Activated naive CD4-positive, alpha-beta T cell treated with anti-CD3 and anti-CD28 coated beads, Interleukin-2, amount 50 U/mL, for 24 hours (primary cell): ENCODE data around the gene RFTN2.
"Not testable (repeated sequence)": the region's sequence is repeated elsewhere in the genome, so short reads cannot be mapped to it uniquely, and the experiment has no call there.

Experiments used
- H3K27ac Mint-ChIP-seq: one replicate; pipeline ENCODE4 v1.8.0; 2021; ENCODE audit warnings: mild to moderate bottlenecking, mixed read lengths
- H3K27me3 Mint-ChIP-seq: one replicate; pipeline ENCODE4 v1.8.0; 2021; ENCODE audit warnings: mixed read lengths
- H3K36me3 Mint-ChIP-seq: one replicate; pipeline ENCODE4 v1.8.0; 2021; ENCODE audit warnings: mixed read lengths
- H3K4me1 Mint-ChIP-seq: one replicate; pipeline ENCODE4 v1.8.0; 2021; ENCODE audit warnings: mixed read lengths
- H3K4me3 Mint-ChIP-seq: one replicate; pipeline ENCODE4 v1.8.0; 2021; ENCODE audit warnings: mild to moderate bottlenecking, mixed read lengths
- H3K9me3 Mint-ChIP-seq: one replicate; pipeline ENCODE4 v1.8.0; 2021; ENCODE audit warnings: mixed read lengths

Gene RFTN2

DNA sequence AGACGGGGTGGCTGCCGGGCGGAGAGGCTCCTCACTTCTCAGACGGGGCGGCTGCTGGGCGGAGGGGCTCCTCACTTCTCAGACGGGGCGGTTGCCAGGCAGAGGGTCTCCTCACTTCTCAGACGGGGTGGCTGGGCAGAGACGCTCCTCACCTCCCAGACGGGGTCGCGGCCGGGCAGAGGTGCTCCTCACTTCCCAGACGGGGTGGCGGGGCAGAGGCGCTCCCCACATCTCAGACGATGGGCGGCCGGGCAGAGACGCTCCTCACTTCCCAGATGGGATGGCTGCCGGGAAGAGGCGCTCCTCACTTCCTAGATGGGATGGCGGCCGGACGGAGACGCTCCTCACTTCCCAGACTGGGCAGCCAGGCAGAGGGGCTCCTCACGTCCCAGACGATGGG, 21.2 kb upstream of the RFTN2 start:
- H3K4me1 Mint-ChIP-seq, H3K36me3 Mint-ChIP-seq, H3K4me3 Mint-ChIP-seq, H3K27ac Mint-ChIP-seq, H3K9me3 Mint-ChIP-seq, H3K27me3 Mint-ChIP-seq: not testable (repeated sequence)

DNA sequence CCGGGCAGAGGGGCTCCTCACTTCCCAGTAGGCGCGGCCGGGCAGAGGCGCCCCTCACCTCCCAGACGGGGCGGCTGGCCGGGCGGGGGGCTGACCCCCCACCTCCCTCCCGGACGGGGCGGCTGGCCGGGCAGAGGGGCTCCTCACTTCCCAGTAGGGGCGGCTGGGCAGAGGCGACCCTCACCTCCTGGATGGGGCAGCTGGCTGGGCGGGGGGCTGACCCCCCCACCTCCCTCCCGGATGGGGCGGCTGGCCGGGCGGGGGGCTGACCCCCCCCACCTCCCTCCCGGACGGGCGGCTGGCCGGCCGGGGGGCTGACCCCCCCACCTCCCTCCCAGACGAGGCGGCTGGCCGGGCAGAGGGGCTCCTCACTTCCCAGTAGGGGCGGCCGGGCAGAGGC, 20.6 kb upstream of the RFTN2 start:
- H3K9me3 Mint-ChIP-seq, H3K36me3 Mint-ChIP-seq, H3K27me3 Mint-ChIP-seq, H3K4me3 Mint-ChIP-seq, H3K27ac Mint-ChIP-seq, H3K4me1 Mint-ChIP-seq: not testable (repeated sequence)

DNA sequence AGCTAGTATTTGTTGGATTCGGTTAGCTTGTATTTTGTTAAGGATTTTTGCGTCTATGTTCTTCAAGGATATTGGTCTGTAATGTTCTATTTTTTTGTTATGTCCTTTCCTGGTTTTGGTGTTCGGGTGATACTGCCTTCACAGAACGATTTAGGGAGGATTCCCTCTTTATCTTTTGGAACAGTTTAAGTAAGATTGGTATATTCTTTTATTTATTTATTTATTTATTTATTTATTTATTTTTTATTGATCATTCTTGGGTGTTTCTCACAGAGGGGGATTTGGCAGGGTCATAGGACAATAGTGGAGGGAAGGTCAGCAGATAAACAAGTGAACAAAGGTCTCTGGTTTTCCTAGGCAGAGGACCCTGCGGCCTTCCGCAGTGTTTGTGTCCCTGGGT, 19.8 kb upstream of the RFTN2 start:
- not testable (repeated sequence) for H3K9me3 Mint-ChIP-seq, H3K4me1 Mint-ChIP-seq, H3K4me3 Mint-ChIP-seq, H3K27ac Mint-ChIP-seq, H3K36me3 Mint-ChIP-seq, H3K27me3 Mint-ChIP-seq

DNA sequence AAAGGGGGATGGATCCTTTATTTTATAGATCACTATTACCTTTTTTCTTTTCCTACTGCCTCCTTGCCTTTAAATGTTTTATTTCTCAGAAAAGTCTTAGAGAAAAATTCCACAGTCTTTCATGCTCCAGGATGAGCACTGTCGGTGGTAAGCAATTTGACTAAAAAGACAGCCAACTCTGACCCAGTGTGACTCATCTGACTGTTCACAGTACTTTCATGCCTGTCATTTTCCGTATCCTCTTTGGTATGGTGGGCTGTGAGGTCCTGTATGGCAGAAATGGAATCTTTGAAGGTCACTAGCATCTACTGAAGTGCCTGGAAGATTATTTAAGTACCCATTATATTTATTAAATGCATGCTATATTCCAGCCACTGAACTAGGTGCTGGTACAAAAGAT, 2.1 kb upstream of the RFTN2 start:
- Mint-ChIP-seq H3K27ac (no peak overlapping the region), H3K36me3 (no peaks in the 10 kb centered on the region), H3K9me3 (no peaks in the 10 kb centered on the region), H3K27me3 (peaks cover 11% of the 10 kb centered on the region), H3K4me1 (no peaks in the 10 kb centered on the region), H3K4me3 (no peak overlapping the region)

DNA sequence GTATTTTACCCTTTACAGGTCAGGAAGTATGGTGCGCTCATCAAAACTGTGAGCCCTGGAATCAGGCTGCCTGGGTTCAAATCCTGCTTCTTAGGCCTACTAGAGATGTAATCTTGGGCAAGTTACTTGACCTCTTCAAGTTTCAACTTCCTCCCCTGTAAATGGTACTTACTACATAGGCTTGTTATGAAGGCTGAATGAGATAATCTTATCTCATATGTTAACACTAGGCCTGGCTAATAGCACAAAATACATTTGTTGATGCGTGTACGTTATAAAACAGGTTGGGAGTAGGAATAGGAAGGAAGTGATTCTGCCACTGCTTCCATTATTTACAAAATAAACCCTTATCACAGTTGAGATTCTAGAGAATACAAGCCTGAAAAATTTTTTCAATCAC, 1.7 kb upstream of the RFTN2 start:
- H3K4me3 Mint-ChIP-seq: no peak overlapping the region
- no peaks in the 10 kb centered on the region for H3K4me1 Mint-ChIP-seq
- no peak overlapping the region for H3K27ac Mint-ChIP-seq
- H3K36me3 Mint-ChIP-seq: no peaks in the 10 kb centered on the region
- H3K27me3 Mint-ChIP-seq: peaks cover 11% of the 10 kb centered on the region
- H3K9me3 Mint-ChIP-seq: no peaks in the 10 kb centered on the region

DNA sequence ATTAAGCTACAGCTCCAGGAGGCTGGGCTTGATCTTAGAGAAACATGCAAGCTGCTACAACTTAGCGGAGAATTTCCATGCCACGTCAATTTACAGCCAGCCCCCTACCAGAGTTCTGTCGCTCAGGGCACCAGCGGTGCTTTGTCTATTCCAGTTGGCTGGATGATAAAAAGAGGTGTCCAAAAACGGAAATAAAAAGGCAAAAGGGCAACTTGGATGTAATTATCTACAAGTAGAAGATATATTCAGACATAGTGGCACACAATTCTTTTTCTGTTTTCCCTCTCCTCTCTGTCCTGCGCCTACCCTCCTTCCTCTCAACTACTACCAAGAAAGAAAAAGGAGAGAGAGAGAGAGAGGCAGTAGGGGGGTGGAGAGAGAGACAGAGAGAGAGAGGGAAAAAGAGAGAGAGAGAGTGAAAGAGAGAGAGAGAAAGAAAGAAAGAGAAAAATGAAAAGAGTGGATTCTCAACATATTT, 363 bp upstream of the RFTN2 start:
- H3K4me3 Mint-ChIP-seq: no peak overlapping the region
- H3K4me1 Mint-ChIP-seq: no peaks in the 10 kb centered on the region
- no peaks in the 10 kb centered on the region for H3K9me3 Mint-ChIP-seq
- peaks cover 11% of the 10 kb centered on the region for H3K27me3 Mint-ChIP-seq
- H3K27ac Mint-ChIP-seq: no peak overlapping the region
- H3K36me3 Mint-ChIP-seq: no peaks in the 10 kb centered on the region

DNA sequence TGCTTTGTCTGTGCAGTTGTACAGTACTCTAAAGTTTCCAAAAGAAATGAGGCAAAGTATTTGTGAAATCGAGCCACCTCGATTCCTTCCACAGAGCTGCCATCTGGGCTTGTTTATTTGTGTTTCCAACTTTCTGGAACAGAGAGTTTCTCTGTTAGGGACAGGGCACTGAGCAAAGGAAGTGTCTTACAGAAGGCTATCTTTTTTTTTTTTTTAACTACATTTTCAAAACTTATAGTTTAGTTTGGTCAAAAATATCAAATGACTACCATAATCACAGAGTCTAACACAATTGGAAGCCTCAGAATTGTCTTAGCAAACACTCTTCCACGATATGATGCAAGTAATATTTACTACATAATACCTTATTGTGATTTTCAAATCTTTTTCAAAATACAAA, 796 bp downstream of the RFTN2 start:
- peaks cover 1% of the 10 kb centered on the region for H3K36me3 Mint-ChIP-seq
- no peaks in the 10 kb centered on the region for H3K9me3 Mint-ChIP-seq
- peaks cover 12% of the 10 kb centered on the region for H3K27me3 Mint-ChIP-seq
- no peak overlapping the region for H3K4me3 Mint-ChIP-seq
- no peaks in the 10 kb centered on the region for H3K4me1 Mint-ChIP-seq
- no peak overlapping the region for H3K27ac Mint-ChIP-seq

DNA sequence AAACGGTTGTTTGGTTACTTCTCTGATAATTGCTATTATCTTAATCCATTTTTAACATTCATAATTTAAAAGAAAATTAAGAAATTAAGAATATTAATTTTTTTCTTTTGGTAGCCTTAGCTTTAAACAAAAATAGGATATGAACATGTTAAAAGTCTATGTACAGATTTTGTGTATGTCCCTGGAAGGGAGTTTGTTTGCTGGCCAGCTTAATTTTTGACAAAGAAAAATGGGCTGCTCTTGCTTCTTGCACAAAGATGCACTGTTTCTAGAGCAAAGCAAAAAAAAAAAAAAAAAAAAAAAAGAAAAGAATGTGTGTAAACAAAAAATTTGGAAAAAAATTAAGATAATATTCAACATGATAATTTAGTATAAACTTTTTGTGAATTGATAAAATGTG, 1.3 kb downstream of the RFTN2 start:
- Mint-ChIP-seq H3K27ac (no peak overlapping the region), H3K4me3 (no peak overlapping the region), H3K9me3 (peaks cover under 1% of the 10 kb centered on the region)

DNA sequence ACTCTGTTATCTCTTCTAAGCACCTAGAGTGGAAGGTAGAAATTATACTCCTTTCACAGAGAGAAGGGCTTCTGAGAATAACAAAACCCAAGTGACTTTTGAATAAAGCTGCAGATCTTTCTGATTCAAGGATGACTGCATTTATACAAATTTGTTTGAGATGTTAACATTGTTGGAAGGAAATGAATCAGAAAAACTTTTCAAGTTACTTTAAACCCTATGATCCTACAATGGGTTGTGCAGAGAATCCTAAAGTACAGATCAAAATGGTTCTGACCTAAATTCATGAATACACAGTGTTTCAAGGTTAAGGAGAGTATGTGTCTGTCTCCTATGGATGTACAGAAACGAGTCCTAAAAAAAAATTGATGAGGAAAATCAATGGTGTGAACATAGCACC, 1.8 kb downstream of the RFTN2 start:
- H3K9me3 Mint-ChIP-seq: peaks cover 5% of the 10 kb centered on the region
- H3K27ac Mint-ChIP-seq: no peak overlapping the region
- peaks cover 1% of the 10 kb centered on the region for H3K36me3 Mint-ChIP-seq
- H3K4me3 Mint-ChIP-seq: no peak overlapping the region
- peaks cover 12% of the 10 kb centered on the region for H3K27me3 Mint-ChIP-seq
- no peaks in the 10 kb centered on the region for H3K4me1 Mint-ChIP-seq

More for the DNA sequence above, 1.3 kb downstream of the RFTN2 start:
- Mint-ChIP-seq H3K27me3 (peaks cover 12% of the 10 kb centered on the region), H3K36me3 (peaks cover 1% of the 10 kb centered on the region), H3K4me1 (no peaks in the 10 kb centered on the region)

DNA sequence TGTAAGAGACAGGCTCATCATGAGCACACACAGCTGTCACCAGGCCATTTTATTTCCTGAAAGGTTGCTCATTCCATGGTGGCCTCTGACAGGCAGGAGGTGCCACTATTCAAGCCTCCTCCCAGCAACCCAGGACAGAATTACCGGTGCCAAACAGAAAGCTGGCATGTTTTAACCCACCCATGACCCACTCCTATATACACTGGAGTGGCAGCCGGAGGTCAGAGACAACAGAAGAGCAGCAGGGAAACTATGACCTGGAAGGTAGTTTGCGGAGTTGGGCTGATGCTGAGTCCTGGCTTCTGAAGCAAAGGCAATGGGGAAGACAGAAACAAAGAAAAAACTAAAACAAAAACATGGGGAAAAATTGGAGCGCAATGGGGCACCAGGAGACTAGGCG, 2.3 kb downstream of the RFTN2 start:
- H3K27ac Mint-ChIP-seq: no peak overlapping the region
- H3K4me1 Mint-ChIP-seq: no peaks in the 10 kb centered on the region
- H3K4me3 Mint-ChIP-seq: no peak overlapping the region
- peaks cover 12% of the 10 kb centered on the region for H3K27me3 Mint-ChIP-seq
- H3K36me3 Mint-ChIP-seq: peaks cover 1% of the 10 kb centered on the region
- H3K9me3 Mint-ChIP-seq: peaks cover 5% of the 10 kb centered on the region

DNA sequence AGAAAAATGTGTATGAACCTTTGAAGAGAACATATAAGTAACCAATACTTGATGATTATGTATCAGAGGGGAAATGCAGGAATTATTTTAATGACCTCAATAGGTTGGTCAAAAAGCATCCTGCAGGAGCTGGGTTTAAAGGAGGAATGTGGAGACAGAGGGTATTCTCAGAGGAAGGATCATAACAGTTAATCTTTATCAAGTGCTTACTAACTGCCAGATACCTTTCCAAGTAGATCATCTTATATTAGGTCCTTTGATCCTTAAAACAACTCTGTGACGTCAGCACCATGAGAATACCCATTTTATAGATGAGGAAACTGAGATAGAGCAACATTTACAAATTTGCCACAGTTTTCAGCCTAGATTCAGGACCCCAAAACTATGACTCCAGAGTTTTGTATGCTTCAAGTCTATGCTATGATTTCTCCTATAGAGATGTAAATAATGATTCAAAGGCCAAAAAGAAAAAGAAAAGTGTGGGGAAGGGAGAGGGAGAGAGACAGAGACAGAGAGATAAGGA, 3.0 kb downstream of the RFTN2 start:
- H3K27me3 Mint-ChIP-seq: peaks cover 11% of the 10 kb centered on the region
- no peak overlapping the region for H3K4me3 Mint-ChIP-seq
- H3K4me1 Mint-ChIP-seq: no peaks in the 10 kb centered on the region
- H3K36me3 Mint-ChIP-seq: peaks cover 2% of the 10 kb centered on the region
- H3K27ac Mint-ChIP-seq: no peak overlapping the region
- peaks cover 8% of the 10 kb centered on the region for H3K9me3 Mint-ChIP-seq

DNA sequence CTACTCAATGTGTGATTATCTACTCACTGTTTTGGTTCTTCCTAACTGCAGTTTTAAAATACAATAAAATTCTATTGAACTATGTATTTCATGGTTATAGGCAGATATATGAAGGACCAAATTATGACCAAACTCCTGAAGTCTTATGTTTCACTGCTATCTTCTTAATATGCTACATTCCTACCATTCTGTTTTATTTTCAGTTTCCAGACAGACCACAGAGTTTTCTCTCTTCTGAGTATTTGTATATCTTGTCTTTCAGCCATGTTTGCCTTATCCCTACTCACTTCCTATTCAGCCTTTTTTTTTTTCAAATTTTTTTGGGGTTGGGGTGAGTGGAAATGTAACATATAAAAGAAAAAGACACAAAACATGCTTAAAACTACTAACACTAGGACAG, 6.3 kb downstream of the RFTN2 start:
- H3K27ac Mint-ChIP-seq: no peak overlapping the region
- H3K36me3 Mint-ChIP-seq: peaks cover 10% of the 10 kb centered on the region
- H3K27me3 Mint-ChIP-seq: peaks cover 4% of the 10 kb centered on the region
- H3K4me1 Mint-ChIP-seq: no peaks in the 10 kb centered on the region
- H3K9me3 Mint-ChIP-seq: peaks cover 17% of the 10 kb centered on the region
- no peak overlapping the region for H3K4me3 Mint-ChIP-seq

DNA sequence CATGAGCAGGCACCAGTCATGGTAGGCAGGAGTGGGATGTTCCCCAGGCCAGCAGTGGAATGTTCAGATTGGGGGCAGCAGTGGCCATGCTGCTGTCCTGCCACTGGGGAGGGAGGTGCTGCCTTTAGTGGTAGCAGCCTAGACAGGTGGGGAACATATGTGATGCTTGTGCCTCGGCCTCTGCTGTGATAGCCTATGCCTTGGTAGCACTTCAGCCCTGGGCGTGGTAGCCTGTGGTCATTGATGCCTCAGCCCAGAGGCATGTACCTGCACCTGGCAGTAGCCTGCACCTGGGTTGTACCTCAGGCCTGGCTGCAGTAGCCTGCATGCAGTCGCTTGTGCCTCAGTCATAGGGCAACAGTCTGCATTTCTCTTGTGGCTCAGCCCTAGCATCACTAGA, 7.1 kb downstream of the RFTN2 start:
- Mint-ChIP-seq H3K4me1 (no peaks in the 10 kb centered on the region), H3K9me3 (peaks cover 17% of the 10 kb centered on the region), H3K27me3 (peaks cover 4% of the 10 kb centered on the region), H3K4me3 (no peak overlapping the region), H3K27ac (no peak overlapping the region), H3K36me3 (peaks cover 10% of the 10 kb centered on the region)

DNA sequence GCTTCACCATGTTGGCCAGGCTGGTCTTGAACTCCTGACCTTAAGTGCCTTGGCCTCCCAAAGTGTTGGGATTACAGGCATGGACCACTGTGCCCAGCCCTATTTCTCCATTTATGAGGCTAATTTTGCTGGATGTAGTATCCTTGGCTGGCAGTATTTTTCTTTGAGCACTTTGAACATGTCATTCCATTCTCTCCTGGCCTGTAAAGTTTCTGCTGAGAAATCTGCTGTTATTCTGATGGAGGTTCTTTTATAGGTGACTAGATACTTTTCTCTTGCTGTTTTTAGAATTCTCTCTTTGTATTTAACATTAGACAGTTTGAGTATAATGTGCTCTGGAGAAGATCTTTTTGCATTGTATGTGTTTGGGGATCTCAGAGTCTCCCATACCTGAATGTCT, 9.1 kb downstream of the RFTN2 start:
- Mint-ChIP-seq H3K27me3 (peaks cover 2% of the 10 kb centered on the region), H3K27ac (no peak overlapping the region), H3K9me3 (peaks cover 17% of the 10 kb centered on the region)

DNA sequence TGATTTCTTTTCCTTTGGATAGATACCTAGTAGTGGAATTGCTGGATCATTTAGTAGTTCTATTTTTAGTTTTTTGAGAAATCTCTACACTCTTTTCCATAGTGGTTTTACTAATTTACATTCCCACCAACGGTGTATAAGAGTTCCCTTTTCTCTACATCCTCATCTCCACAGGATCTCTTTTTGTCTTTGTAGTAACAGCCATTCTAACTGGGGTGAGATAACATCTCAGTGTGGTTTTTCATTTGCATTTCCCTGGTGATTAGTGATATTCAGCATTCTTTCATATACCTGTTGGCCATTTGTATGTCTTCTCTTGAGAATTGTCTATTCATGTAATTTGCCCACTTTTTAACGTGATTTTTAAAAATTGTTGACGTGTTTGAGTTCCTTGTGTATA, 13.8 kb downstream of the RFTN2 start:
- H3K9me3 Mint-ChIP-seq: peaks cover 5% of the 10 kb centered on the region
- H3K4me3 Mint-ChIP-seq: no peak overlapping the region
- H3K27me3 Mint-ChIP-seq: no peaks in the 10 kb centered on the region
- peaks cover 4% of the 10 kb centered on the region for H3K36me3 Mint-ChIP-seq
- no peak overlapping the region for H3K27ac Mint-ChIP-seq
- no peaks in the 10 kb centered on the region for H3K4me1 Mint-ChIP-seq

More for the DNA sequence above, 9.1 kb downstream of the RFTN2 start:
- Mint-ChIP-seq H3K36me3 (peaks cover 10% of the 10 kb centered on the region), H3K4me1 (no peaks in the 10 kb centered on the region), H3K4me3 (no peak overlapping the region)

DNA sequence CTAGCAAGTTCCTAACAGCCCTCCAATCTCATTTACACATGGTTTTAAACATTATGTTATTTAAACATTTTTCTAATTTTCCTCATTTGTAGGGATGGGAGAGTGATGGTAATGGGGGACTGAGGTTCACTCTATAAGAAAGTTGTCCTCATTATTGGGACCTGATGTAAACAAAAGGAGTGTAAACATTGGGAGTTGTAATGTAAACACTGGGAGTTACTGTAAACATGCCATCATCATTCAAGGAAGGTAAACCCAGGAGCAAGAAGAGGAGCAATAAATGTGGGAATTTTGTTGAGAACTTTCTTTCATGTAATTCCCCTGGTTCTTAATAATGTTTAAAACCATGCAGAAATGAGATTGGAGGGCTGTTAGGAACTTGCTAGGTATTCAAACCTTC, 17.8 kb downstream of the RFTN2 start:
- Mint-ChIP-seq H3K4me1 (no peaks in the 10 kb centered on the region), H3K27ac (no peak overlapping the region), H3K4me3 (no peak overlapping the region), H3K27me3 (no peaks in the 10 kb centered on the region), H3K36me3 (no peaks in the 10 kb centered on the region), H3K9me3 (no peaks in the 10 kb centered on the region)

DNA sequence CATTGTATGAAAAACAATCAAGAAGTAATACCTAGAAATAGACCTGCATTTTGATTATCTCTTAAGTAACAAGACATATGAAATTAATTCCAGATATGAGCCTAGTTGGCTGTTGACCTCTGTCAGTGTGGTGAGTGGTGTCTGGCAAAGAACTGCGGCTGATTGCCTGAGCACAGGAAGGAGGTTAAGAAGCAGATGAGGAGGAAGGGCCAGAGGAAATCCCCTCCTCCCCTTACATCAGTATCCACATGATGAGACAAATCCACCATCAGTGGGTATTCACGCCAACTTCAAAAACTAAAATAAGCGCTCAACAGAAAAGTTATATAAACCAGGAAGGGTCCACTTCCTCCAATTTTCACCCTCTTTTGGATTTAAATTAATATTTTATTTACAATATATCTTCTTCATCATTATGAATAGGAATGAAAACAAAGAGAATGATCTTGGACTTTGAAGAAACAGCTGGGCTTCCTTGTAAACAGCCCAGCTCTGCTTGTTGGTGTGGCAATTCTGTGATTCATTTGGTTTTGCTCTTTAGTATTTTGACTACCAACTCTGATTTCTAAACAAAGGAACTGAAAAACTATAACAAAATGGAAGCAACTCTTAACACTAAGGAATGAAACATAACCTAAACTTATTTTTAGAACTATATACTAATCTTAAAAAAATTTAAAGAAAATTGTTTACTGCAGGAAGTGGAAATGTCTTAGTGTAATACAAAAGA, 27.3 kb downstream of the RFTN2 start:
- Mint-ChIP-seq H3K9me3 (no peaks in the 10 kb centered on the region), H3K27me3 (peaks cover 1% of the 10 kb centered on the region), H3K4me1 (no peaks in the 10 kb centered on the region), H3K27ac (no peak overlapping the region), H3K4me3 (no peak overlapping the region), H3K36me3 (no peaks in the 10 kb centered on the region)
